SIG-M5 treated with dmso at 0.1 percent for 504 hours (cell line): Measurements from ENCODE around the gene SPAG9.

Experiments used
- DNase-seq: peaks from one replicate; lab custom pipeline; 2025; ENCODE audit not compliant: unreplicated experiment; lab: John Stamatoyannopoulos, UW

The SPAG9 gene

DNA sequence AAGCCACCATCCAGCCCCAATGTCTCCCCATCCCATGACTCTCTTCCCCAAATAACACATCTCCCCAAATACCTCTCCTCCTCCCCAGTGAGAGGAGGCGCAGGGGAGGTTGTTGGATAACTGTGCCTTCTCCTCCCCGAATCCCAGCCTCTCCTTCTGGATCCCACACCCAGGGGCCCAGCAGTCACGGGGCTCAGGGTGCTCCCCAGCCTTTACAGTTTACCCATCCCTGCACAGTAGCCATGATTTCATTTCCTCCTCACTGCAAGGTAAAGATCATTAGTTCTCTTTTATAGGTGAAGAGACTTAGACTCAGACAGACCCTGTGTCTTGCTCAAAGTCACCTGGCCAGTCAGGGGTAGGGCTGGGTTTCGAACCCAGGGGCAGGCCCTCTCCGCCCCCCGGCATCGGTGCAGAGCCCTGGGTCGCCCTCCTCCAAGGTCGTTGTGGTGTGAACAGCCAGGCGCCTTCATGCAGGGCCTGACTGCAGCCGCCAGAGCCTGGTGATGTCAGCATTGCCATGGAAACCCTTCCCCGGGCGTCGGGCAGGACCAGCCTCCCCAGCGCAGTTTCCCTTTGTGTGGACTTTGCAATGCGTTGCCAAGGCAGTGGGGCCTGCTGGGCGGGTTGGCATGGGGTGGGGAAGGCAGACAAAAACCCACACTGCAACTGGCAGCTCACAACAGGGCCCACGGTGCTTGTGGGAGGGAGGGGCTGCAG is 201.2 kb downstream of the SPAG9 start:
- peak; percentile 88 for DNase-seq

- no peak for DNase-seq
Measured at GRCh38 chr17:50918933-50919296, 201.8 kb downstream of the SPAG9 start.

DNA sequence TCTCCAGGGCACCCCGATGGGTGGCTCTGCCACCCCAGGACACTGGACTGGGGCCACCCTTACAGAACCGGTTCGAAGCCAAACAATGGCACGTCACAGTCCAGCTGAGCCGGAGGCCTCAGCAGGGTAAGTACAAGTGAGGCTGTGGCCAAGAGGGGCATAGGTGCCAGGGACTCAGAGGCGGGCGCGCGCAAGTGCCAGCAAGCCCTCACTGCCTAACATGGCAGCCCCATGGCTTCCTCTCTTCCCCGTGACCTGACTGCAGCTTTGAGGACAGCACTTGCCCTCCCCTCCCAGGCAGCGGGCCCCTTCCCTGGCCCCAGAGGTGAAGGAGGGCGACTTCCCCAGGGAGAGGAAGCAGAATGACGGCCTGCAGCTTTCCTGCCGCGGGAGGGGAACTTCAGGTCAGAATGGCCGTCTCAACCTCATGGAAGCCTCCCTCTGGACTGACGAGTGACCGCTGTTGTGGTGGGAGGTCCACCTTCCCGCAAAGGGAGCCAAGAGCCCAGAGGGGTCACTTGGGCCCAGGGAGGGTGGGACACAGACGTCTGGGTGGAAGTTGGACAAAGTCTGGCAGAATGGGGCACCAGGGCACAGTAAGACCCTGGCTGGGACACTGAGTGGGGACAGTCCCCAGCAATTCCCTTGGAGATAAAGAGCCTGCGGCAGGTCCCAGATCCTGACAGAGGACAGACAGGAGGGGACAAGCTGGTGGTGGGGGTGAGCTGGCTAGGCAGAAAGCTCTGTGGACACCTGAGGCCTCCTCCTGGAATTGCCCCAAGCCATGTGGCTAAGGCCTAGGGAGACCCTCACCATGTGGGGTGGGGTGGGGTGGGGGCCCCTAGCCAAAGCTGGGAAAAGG is 202.4 kb downstream of the SPAG9 start:
- DNase-seq, result no peak

- no peak for DNase-seq
Measured at GRCh38 chr17:50917418-50917743, 203.3 kb downstream of the SPAG9 start.

- no peak for DNase-seq
Measured at GRCh38 chr17:50916708-50917417, 203.8 kb downstream of the SPAG9 start.

DNA sequence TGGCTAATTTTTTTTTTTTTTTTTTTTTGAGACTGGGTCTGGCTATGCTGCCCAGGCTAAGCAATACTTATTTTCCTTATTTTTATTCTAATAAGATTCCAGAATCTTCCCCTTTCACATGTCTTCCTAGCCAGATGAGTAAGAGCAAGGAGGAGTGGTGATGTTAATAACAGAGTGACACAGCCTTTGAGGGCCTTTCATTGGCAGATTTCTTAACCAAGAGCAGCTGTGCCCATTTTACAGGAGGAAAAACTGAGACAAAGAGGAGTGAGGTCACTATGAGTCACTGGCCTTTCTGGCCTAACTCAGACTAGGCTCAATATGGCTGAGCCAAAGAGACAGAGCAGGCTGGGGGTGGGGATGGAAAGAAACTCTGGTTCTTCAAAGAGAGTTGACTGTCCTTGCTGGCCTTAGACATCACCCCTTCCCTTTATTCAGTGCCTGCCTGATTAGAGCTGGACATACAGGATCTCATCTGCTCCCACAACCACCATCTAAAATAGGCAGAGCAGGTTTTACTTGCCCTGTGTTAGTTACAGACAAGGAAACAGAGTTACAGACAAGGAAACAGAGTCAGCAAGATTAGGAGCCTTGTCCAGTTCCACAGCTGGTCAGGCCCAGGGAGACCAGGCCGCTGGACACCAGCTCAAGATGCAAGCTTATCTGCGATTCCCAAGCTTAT is 204.5 kb downstream of the SPAG9 start:
- DNase-seq, result no peak

DNA sequence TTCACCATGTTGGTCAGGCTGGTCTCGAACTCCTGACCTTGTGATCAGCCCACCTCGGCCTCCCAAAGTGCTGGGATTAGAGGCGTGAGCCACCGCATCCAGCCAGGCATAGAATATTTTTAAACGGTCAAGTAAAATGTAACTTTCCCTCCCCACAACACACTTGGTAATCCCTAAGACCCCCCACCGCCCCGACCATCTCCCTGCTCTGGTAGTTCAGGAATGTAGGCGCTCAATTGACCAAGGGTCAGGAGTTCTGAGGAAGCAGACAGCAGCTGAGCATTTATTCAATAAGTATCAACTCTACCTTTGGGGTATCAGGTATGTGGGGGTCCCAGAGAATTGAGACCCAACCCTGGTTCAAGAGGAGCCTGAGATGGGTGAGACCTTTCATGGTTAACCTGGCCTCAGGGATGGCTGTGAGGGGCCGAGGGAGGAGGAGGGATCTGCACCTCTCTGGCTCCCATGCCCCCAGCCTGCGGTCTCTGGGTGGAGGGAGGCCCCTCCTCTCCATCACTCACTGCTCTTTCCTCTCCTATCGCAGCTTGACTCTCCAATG is 206.1 kb downstream of the SPAG9 start:
- no peak for DNase-seq

DNA sequence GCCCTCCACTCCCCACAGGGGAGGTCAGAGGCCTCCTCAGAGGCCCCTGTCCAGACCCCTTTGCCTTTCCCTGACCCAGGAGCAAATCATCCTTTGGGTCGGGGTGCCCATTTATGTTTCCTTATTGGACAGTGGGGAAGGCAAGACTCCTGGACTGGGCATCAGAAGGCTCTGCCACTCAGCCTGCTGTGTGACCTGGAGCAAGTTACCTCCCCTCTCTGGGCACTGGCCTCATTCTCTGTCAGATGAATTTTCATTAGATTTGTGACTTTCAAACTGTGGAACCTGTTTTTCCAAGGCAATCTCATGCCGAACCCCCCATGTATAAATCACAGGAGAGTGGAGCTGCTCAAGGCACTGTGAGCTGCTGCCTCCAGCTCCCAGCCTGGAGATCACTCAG is 207.5 kb downstream of the SPAG9 start:
- DNase-seq, result no peak
